Muscle of leg (tissue), 11 donors: ENCODE data around the gene GPC1. TPM values are rescaled to one million over a fixed set of nuclear protein-coding genes. Genes with fewer than 3 reads are reported as not detected.

Experiments
- DNase-seq: peaks from one replicate; pipeline ENCODE4 v3.0.0; 2013
- H3K27ac ChIP-seq: one replicate; pipeline ENCODE4 v1.5.1; 2013; ENCODE audit warnings: mild to moderate bottlenecking, low read length, control low read depth
- H3K27me3 ChIP-seq: one replicate; pipeline ENCODE4 v1.6.1; 2013; ENCODE audit warnings: low read length; ENCODE audit not compliant: control insufficient read depth, insufficient read depth
- H3K36me3 ChIP-seq: one replicate; pipeline ENCODE4 v1.6.1; 2013; ENCODE audit warnings: low read length; ENCODE audit not compliant: control insufficient read depth, insufficient read depth
- H3K4me1 ChIP-seq: one replicate; pipeline ENCODE4 v1.6.1; 2013; ENCODE audit warnings: low read length; ENCODE audit not compliant: control insufficient read depth, insufficient read depth
- H3K4me3 ChIP-seq: one replicate; pipeline ENCODE4 v1.5.1; 2013; ENCODE audit warnings: low read length, control low read depth
- H3K9me3 ChIP-seq: replicated peaks from 2 replicates; pipeline ENCODE4 v1.6.1; 2013; ENCODE audit warnings: low read depth, low read length; ENCODE audit not compliant: control insufficient read depth
- WGBS: methylation state at CpG from one replicate; pipeline ENCODE4 v1.1.5; 2013; ENCODE audit warnings: missing lambda C conversion rate; ENCODE audit not compliant: insufficient coverage; 5-methylcytosine and 5-hydroxymethylcytosine counted together
- polyA plus RNA-seq, 8 donors: library from polyadenylated mRNA; unstranded; fragments of 120-200 nt; gene quantifications; one replicate each; pipeline versions ENCODE4 v1.2.1 to v1.2.3, GENCODE V29; 2013; ENCODE audit warnings: inconsistent platforms in 1 of 8, low replicate concordance in 1 of 8; ENCODE audit not compliant: insufficient read length in 8 of 8, insufficient read depth in 1 of 8
- total RNA-seq: library from RNA; stranded (reverse); fragments of 120-200 nt; gene quantifications from one replicate; pipeline ENCODE4 v1.2.4, GENCODE V29; 2013

GPC1 gene
- total and polyA plus RNA-seq, 9 donors = 21.1 to 111 (median 97.7) TPM

GRCh38 chr2:240423788-240424191 lies 11.7 kb upstream of the GPC1 start:
- no peaks in the 10 kb centered on the region for H3K36me3 ChIP-seq
- H3K27ac ChIP-seq = no peak overlapping the region
- no peak for DNase-seq
- peaks cover 12% of the 10 kb centered on the region for H3K9me3 ChIP-seq
- WGBS = 79% methylated on average over 12 of the region's 17 CpGs
- peaks cover 4% of the 10 kb centered on the region for H3K4me1 ChIP-seq
- H3K27me3 ChIP-seq = peaks cover 7% of the 10 kb centered on the region
- no peak overlapping the region for H3K4me3 ChIP-seq

DNA sequence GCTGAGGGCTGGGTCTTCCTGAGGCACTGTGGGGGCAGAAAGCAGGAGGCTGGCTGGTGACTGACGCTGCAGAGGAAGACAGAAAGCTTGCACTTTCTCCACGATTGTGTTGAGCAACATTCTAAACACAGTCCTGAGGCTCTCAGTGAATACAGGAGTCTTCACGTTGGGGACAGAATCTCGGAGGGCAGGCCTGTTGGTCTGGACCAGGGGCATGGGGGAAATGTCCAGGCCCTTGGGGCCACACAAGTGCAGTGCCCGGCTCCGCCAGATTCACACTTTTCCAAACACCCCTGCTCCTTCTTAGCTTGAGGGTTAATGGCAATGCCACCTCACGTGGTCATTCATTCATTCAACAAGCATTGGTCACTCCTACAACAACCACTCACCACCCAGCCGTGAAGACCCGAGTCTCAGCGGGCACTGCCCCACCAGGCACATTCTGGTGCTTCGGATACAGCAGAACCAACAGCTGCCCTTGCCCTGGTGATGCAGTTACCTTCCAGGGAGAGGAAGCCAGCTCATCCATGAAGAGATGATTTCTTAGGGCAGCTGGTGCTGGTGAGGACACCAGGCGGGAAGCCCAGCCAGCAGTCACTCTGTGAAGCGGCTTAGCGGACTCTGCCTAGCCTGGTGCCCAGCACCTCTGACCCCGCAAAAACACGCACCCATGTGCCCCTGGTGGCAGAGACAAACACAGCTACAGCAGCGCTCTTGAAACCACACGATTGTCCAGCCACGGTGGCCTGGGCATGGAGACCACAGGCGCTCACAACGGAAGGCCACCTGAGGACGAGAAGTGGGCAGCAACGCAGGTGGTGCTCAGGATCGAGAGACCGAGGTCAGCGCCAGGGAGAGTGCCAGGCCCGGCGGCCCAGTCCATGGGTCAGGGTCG lies 10.9 kb upstream of the GPC1 start:
- Histone ChIP-seq H3K27ac (no peak overlapping the region), H3K27me3 (peaks cover 12% of the 10 kb centered on the region), H3K4me3 (no peak overlapping the region), H3K36me3 (no peaks in the 10 kb centered on the region), H3K4me1 (peaks cover 4% of the 10 kb centered on the region), H3K9me3 (peaks cover 8% of the 10 kb centered on the region)
- DNase-seq = no peak
- WGBS = 84% methylated on average over 29 of the region's 29 CpGs

GRCh38 chr2:240425236-240425615 lies 10.2 kb upstream of the GPC1 start:
- peaks cover 8% of the 10 kb centered on the region for H3K9me3 ChIP-seq
- peaks cover 4% of the 10 kb centered on the region for H3K4me1 ChIP-seq
- peaks cover 12% of the 10 kb centered on the region for H3K27me3 ChIP-seq
- WGBS = 79% methylated on average over 4 of the region's 6 CpGs
- no peak overlapping the region for H3K27ac ChIP-seq
- DNase-seq = no peak
- H3K36me3 ChIP-seq = no peaks in the 10 kb centered on the region
- H3K4me3 ChIP-seq = no peak overlapping the region

GRCh38 chr2:240425697-240426096 lies 9.8 kb upstream of the GPC1 start:
- H3K4me3 ChIP-seq = no peak overlapping the region

DNA sequence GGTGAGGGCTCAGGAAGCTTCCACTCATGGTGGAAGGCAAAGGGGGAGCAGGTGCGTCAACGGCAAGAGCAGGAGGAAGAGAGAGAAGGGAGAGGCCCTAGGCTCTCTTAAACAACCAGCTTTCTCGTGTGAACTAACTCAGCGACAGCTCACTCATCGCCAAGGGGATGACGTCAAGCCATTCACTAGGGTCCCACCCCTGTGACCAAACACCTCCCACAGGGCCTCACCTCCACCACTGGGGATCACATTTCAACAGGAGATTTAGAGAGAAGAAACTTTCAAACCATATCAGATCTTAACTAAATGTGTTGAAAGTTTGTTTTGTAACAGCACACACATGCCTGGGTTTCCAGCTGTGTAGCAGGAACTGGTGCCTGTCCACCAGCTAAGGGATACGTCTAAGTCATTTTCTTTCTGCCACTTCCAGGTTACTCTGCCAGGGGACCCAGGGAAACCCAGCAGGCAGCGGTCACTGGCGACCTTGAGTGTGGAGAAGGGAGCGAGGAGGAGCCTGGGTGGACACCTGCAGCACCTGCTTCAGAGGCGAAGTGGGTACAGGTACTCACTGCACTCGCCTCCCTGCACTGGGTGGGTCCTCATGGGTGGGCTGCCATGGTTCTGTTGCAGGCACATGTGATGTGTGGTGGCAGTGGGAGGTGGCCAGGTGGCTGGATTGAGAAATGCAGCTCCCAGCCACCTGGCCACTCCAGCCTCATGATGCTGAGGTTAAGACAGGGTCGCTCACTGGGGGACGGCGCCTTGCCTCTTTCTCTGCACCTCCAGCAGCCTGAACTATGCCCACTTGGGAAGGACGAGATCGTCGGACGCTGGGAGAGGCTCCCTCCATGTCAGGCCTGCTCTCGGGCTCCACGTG lies 8.4 kb upstream of the GPC1 start:
- H3K36me3 ChIP-seq = no peaks in the 10 kb centered on the region
- H3K27me3 ChIP-seq = peaks cover 14% of the 10 kb centered on the region
- 60% methylated on average over 13 of the region's 21 CpGs for whole genome bisulfite sequencing
- no peak overlapping the region for H3K4me3 ChIP-seq
- H3K4me1 ChIP-seq = peaks cover 4% of the 10 kb centered on the region
- peaks cover 2% of the 10 kb centered on the region for H3K9me3 ChIP-seq
- H3K27ac ChIP-seq = no peak overlapping the region
- DNase-seq = no peak

More at GRCh38 chr2:240425697-240426096, 9.8 kb upstream of the GPC1 start:
- no peak for DNase-seq
- H3K27me3 ChIP-seq = peaks cover 13% of the 10 kb centered on the region
- peaks cover 4% of the 10 kb centered on the region for H3K4me1 ChIP-seq
- H3K27ac ChIP-seq = no peak overlapping the region
- WGBS = 80% methylated on average over 1 of the region's 5 CpGs
- H3K36me3 ChIP-seq = no peaks in the 10 kb centered on the region
- peaks cover 8% of the 10 kb centered on the region for H3K9me3 ChIP-seq

- Histone ChIP-seq H3K9me3 (peaks cover 2% of the 10 kb centered on the region), H3K27me3 (peaks cover 14% of the 10 kb centered on the region)
Observed at GRCh38 chr2:240427729-240428128, 7.7 kb upstream of the GPC1 start.

DNA sequence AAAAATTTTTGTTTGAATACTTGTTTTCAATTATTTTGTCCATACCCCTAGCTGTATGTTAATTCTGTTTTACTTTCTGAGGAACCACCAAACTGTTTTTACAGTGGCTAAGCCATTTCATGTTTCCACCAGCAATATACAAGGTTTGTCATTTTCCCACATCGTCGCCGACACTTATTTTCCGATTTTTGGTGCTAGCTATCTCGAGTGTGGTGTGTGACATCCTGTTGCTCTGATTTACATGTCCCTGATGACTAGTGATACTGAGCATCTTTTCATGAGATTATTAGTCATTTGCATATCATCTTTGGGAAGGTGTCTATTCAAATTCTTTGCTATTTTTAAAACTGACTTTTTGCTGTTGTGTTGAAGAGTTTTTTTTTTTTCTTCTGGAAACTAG lies 7.2 kb upstream of the GPC1 start:
- H3K4me1 ChIP-seq = peaks cover 4% of the 10 kb centered on the region
- DNase-seq = no peak
- no peak overlapping the region for H3K27ac ChIP-seq
- no peak overlapping the region for H3K4me3 ChIP-seq
- peaks cover 14% of the 10 kb centered on the region for H3K27me3 ChIP-seq
- H3K36me3 ChIP-seq = no peaks in the 10 kb centered on the region
- H3K9me3 ChIP-seq = peaks cover 2% of the 10 kb centered on the region
- no CpG with 5 or more reads among the region's 5 CpGs for WGBS

More at GRCh38 chr2:240427729-240428128, 7.7 kb upstream of the GPC1 start:
- Histone ChIP-seq H3K4me3 (no peak overlapping the region), H3K4me1 (peaks cover 4% of the 10 kb centered on the region), H3K27ac (no peak overlapping the region), H3K36me3 (no peaks in the 10 kb centered on the region)
- 55% methylated on average over 4 of the region's 6 CpGs for WGBS
- DNase-seq = no peak

DNA sequence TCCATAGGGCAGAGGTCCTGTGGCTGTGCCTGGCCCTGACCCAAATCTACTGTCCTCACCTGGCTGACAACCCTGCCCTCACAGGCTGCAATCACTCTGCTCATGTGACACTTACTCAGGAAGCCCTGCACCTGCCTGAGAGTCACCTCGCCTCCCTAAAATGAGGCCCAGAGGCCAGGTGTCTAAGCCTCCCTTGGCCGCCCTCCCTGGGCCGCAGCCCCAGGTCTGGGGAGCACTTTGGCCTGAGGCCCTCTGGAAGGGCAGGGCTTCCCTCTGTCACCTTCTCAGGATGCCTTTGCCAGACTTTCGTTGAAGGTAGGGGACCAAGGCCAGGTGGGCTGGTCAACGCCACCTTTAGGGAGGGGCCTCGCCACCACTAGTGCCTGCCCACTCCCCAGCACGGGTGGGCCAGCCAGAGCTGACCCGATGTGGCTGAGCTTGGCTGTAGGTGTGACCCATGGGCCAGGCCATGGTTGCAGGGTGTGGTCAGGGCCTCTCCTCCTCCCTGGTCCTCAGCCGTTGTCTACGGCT lies 6.1 kb upstream of the GPC1 start:
- Histone ChIP-seq H3K4me3 (no peak overlapping the region), H3K36me3 (no peaks in the 10 kb centered on the region), H3K4me1 (peaks cover 12% of the 10 kb centered on the region), H3K27me3 (peaks cover 14% of the 10 kb centered on the region), H3K27ac (no peak overlapping the region), H3K9me3 (peaks cover 2% of the 10 kb centered on the region)
- 67% methylated on average over 10 of the region's 10 CpGs for WGBS
- DNase-seq = no peak

DNA sequence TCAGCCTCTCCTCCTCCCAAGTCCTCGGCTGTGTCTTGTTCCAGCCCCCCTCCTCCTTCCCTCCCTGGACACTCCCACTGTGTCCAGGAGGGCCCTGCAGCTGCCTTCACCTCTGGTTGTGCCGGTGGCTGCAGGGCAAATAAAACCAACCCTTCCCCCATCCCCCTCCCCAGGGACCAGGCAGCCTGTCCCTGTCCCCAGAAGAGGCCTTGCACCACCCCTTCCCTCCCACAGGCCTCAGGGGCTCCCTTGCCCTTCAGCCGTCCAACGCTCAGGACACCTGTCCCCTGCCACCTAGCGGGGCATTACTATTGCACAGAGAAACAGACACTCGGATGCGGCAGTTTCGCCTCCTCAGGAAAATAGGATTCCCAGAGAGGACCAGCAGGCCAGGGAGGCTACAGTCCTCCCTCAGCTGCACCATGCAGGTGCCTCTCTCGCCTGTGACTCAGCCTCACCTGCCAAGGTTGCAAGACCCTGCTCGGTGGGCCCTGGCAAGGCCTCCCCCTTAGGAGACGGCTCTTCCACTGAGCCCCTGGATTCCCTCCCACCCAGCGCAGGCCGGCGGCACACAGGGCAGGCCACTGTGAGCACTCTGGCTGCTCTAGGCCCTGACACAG lies 5.5 kb upstream of the GPC1 start:
- Histone ChIP-seq H3K36me3 (no peaks in the 10 kb centered on the region), H3K4me3 (no peak overlapping the region), H3K27me3 (peaks cover 14% of the 10 kb centered on the region), H3K4me1 (peaks cover 14% of the 10 kb centered on the region), H3K9me3 (peaks cover 2% of the 10 kb centered on the region), H3K27ac (no peak overlapping the region)
- WGBS = 54% methylated on average over 9 of the region's 14 CpGs
- no peak for DNase-seq
